ENCODE data around the gene PIGL. TPM values are rescaled to one million over a fixed set of nuclear protein-coding genes. Genes with fewer than 3 reads are reported as not detected.
A peak's percentile ranks its signal among the peaks of the same experiment; 100 is the strongest.

The PIGL gene
- total and polyA plus RNA-seq, 2 donors (not counting 1 experiment from before 2014, with no cell fraction given), result 86.7 to 88.2 TPM

DNA sequence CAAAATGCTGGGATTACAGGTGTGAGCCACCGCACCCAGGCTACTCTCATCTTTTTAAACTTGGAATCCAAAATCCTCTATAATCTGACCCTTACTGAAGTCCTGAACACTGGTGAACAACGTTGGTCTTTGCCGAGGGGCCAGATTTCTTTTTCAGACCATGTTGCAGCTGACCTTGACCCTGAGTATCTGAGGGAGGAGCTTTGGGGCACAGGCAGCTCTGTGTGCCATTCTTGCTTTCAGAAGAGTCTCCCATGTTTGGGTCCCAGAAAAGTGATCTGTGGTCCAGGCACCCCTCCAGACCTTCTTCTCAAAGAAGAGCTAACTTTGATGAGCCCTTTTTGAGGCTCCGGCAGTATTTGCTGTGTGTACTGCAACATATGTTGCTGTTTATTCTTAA lies 85.8 kb downstream of the PIGL start:
- intact Hi-C loops (cut with micrococcal nuclease), result no loop called here
- Histone ChIP-seq H3K36me3 (replicated peaks in 1 of 2; ENCODE audit: control extremely low read depth in 1 of 2, control insufficient read depth in 1 of 2, extremely low read depth in 1 of 2, insufficient read depth in 2 of 2, low read length in 1 of 2) (peaks cover 2 to 19% of the 10 kb centered on the region in 2 experiments), H3K4me3 (ENCODE audit: control extremely low read depth in 1 of 5, extremely low read depth in 1 of 5, insufficient read depth in 1 of 5, low read depth in 2 of 5, low read length in 4 of 5) (no peak overlapping the region), H3K9ac (ENCODE audit: low read length) (no peak overlapping the region), H3K27me3 (replicated peaks in 1 of 4; ENCODE audit: control extremely low read depth in 1 of 4, control insufficient read depth in 3 of 4, insufficient read depth in 4 of 4, low read length in 3 of 4) (no peaks in the 10 kb centered on the region), H2AFZ (ENCODE audit: insufficient read depth, low read depth, low read length, poor library complexity, severe bottlenecking) (no peak overlapping the region), H3K4me1 (ENCODE audit: control insufficient read depth in 2 of 2, insufficient read depth in 2 of 2, low read length in 2 of 2) (peaks cover 0 to 7% of the 10 kb centered on the region in 2 donors), H3K4me2 (replicated peaks; ENCODE audit: low read depth, low read length, poor library complexity, severe bottlenecking) (no peak overlapping the region), H4K20me1 (ENCODE audit: control insufficient read depth, insufficient read depth, low read length, poor library complexity, severe bottlenecking) (no peaks in the 10 kb centered on the region), H3K79me2 (ENCODE audit: control insufficient read depth, insufficient read depth, low read length) (no peaks in the 10 kb centered on the region), H3K27ac (ENCODE audit: low read length in 2 of 2) (no peak overlapping the region), H3K9me3 (ENCODE audit: control extremely low read depth in 1 of 3, control insufficient read depth in 2 of 3, insufficient read depth in 1 of 3, low read length in 2 of 3) (no peaks in the 10 kb centered on the region)
- Mint-ChIP-seq H3K4me1 (no peaks in the 10 kb centered on the region), H3K27me3 (no peaks in the 10 kb centered on the region), H3K27ac (no peak overlapping the region), H3K4me3 (no peak overlapping the region), H3K9me3 (ENCODE audit: insufficient read depth) (no peaks in the 10 kb centered on the region)
- ChIA-PET POLR2A (no interaction called here), CTCF (interaction anchor here (0.8 to 2.5 kb wide), 3 partner anchors 16 to 278 kb away, joined by 3 to 11 read pairs (median 6); no protein-coding TSS in a partner anchor)
- TF ChIP-seq EZH2 (IDR thresholded peaks at IDR 0.05; ENCODE audit: borderline replicate concordance, insufficient read depth, low read depth, low read length, poor library complexity, severe bottlenecking), result no peak
- TF ChIP-seq, protein P1, sequence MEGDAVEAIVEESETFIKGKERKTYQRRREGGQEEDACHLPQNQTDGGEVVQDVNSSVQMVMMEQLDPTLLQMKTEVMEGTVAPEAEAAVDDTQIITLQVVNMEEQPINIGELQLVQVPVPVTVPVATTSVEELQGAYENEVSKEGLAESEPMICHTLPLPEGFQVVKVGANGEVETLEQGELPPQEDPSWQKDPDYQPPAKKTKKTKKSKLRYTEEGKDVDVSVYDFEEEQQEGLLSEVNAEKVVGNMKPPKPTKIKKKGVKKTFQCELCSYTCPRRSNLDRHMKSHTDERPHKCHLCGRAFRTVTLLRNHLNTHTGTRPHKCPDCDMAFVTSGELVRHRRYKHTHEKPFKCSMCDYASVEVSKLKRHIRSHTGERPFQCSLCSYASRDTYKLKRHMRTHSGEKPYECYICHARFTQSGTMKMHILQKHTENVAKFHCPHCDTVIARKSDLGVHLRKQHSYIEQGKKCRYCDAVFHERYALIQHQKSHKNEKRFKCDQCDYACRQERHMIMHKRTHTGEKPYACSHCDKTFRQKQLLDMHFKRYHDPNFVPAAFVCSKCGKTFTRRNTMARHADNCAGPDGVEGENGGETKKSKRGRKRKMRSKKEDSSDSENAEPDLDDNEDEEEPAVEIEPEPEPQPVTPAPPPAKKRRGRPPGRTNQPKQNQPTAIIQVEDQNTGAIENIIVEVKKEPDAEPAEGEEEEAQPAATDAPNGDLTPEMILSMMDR (IDR thresholded peaks at IDR 0.05), result no peak
- DNase-seq (no peak), ATAC-seq (ENCODE audit: low read depth) (no peak)
- 100% methylated on average over 3 of the region's 4 CpGs for WGBS (ENCODE audit: insufficient coverage)

DNA sequence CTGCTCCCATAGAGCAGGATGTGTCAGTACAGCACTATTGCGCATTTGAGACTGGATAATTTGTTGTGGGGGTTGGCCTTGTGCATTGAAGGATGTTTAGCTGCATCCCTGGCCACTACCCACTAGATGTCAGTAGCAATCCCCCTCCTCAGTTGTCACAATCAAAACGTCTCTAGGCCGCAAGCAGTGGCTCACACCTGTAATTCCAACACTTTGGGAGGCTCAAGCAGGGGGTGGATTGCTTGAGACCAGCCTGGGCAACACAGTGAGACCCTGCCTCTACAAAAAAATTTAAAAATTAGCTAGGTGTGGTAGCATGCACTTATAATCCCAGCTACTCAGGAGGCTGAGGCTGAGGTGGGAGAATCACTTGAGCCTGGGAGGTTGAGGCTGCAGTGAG lies 87.8 kb downstream of the PIGL start:
- ChIA-PET CTCF (interaction anchor here (0.7 to 2.5 kb wide), 11 partner anchors 8 to 218 kb away, joined by 3 to 11 read pairs (median 4); partner anchors contain the start of genes NCOR1 and TRPV2), POLR2A (interaction anchor here (0.6 kb wide), 2 partner anchors 40 to 67 kb away, joined by 3 to 5 read pairs; no protein-coding TSS in a partner anchor)
- Histone ChIP-seq H3K27me3 (replicated peaks in 1 of 4; ENCODE audit: control extremely low read depth in 1 of 4, control insufficient read depth in 3 of 4, insufficient read depth in 4 of 4, low read length in 3 of 4) (no peaks in the 10 kb centered on the region), H3K4me1 (ENCODE audit: control insufficient read depth in 2 of 2, insufficient read depth in 2 of 2, low read length in 2 of 2) (peaks cover 0 to 7% of the 10 kb centered on the region in 2 donors), H3K79me2 (ENCODE audit: control insufficient read depth, insufficient read depth, low read length) (no peaks in the 10 kb centered on the region), H3K27ac (ENCODE audit: low read length in 2 of 2) (no peak overlapping the region), H3K4me3 (ENCODE audit: control extremely low read depth in 1 of 5, extremely low read depth in 1 of 5, insufficient read depth in 1 of 5, low read depth in 2 of 5, low read length in 4 of 5) (no peak overlapping the region), H3K4me2 (replicated peaks; ENCODE audit: low read depth, low read length, poor library complexity, severe bottlenecking) (no peak overlapping the region), H3K9me3 (ENCODE audit: control extremely low read depth in 1 of 3, control insufficient read depth in 2 of 3, insufficient read depth in 1 of 3, low read length in 2 of 3) (no peaks in the 10 kb centered on the region), H3K36me3 (replicated peaks in 1 of 2; ENCODE audit: control extremely low read depth in 1 of 2, control insufficient read depth in 1 of 2, extremely low read depth in 1 of 2, insufficient read depth in 2 of 2, low read length in 1 of 2) (peaks cover 2 to 19% of the 10 kb centered on the region in 2 experiments), H3K9ac (ENCODE audit: low read length) (no peak overlapping the region), H2AFZ (ENCODE audit: insufficient read depth, low read depth, low read length, poor library complexity, severe bottlenecking) (no peak overlapping the region), H4K20me1 (ENCODE audit: control insufficient read depth, insufficient read depth, low read length, poor library complexity, severe bottlenecking) (no peaks in the 10 kb centered on the region)
- ATAC-seq (ENCODE audit: low read depth) (no peak), DNase-seq (peak; percentile 42)
- intact Hi-C loops (cut with micrococcal nuclease), result no loop called here
- H3K4me3 Mint-ChIP-seq, result no peak overlapping the region
- TF ChIP-seq EZH2 (IDR thresholded peaks at IDR 0.05; ENCODE audit: borderline replicate concordance, insufficient read depth, low read depth, low read length, poor library complexity, severe bottlenecking), result no peak
- TF ChIP-seq, protein P1 (IDR thresholded peaks at IDR 0.05), result peak; percentile 49
- no peaks in the 10 kb centered on the region for H3K9me3 Mint-ChIP-seq (ENCODE audit: insufficient read depth)
- no CpG with 5 or more reads among the region's 3 CpGs for WGBS (ENCODE audit: insufficient coverage)
- H3K4me1 Mint-ChIP-seq, result no peaks in the 10 kb centered on the region
- H3K27ac Mint-ChIP-seq, result no peak overlapping the region
- H3K27me3 Mint-ChIP-seq, result no peaks in the 10 kb centered on the region

All from B cell (primary cell).